Hepatocyte (in vitro differentiated cells): ENCODE data around the gene HYAL3.

Experiments
- EZH2 ChIP-seq: fragments of 200-600 bp; sonication (generic); IDR thresholded peaks from 2 replicates; pipeline ENCODE4 v1.6.1; 2016; ENCODE audit warnings: antibody characterized with exemption, mild to moderate bottlenecking, borderline replicate concordance
- TF ChIP-seq, protein P1 (sequence below): fragments of 200-600 bp; sonication (generic); IDR thresholded peaks from 2 replicates; pipeline ENCODE4 v1.5.1; 2016; ENCODE audit warnings: antibody characterized with exemption, mild to moderate bottlenecking; ENCODE audit not compliant: poor library complexity

DNA sequence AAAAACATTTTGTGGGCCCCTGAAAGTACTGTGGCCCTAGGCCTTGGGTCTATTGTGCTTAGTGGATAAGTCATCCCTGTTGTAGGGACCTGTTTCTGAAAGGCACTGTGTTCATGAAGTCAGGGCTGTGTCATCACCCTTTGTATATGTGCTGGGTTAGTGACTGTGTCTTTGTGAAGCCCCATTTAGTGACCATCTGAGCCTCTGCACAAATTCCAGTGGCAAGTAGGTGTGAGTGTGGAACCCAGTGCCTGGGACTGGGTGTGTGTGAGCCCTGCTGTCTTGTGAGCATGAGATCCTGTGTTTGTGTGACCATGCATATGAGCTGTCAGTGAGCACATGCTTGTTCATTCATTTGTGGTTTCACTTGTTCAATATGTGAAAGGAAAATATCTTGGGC lies 5.4 kb upstream of the HYAL3 start:
- TF ChIP-seq, protein P1, sequence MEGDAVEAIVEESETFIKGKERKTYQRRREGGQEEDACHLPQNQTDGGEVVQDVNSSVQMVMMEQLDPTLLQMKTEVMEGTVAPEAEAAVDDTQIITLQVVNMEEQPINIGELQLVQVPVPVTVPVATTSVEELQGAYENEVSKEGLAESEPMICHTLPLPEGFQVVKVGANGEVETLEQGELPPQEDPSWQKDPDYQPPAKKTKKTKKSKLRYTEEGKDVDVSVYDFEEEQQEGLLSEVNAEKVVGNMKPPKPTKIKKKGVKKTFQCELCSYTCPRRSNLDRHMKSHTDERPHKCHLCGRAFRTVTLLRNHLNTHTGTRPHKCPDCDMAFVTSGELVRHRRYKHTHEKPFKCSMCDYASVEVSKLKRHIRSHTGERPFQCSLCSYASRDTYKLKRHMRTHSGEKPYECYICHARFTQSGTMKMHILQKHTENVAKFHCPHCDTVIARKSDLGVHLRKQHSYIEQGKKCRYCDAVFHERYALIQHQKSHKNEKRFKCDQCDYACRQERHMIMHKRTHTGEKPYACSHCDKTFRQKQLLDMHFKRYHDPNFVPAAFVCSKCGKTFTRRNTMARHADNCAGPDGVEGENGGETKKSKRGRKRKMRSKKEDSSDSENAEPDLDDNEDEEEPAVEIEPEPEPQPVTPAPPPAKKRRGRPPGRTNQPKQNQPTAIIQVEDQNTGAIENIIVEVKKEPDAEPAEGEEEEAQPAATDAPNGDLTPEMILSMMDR = no peak
- TF ChIP-seq EZH2 = no peak
